ENCODE measurements around the gene ZNF148.
A peak's percentile ranks its signal among the peaks of the same experiment; 100 is the strongest.
"Not testable (repeated sequence)": the region's sequence is repeated elsewhere in the genome, so short reads cannot be mapped to it uniquely, and the experiment has no call there.

ZNF148 gene

GRCh38 chr3:125374996-125375941 is at the start of gene ZNF148:
Gene ZNF148 (minus strand): TSS chr3:125375325. CDS start chr3:125313640, 61,685 bp downstream.
- peak; percentile 79 to 81 for DNase-seq (ENCODE audit: low read depth in 2 of 2)

GRCh38 chr3:125418306-125418705 is 43.2 kb upstream of the ZNF148 start:
- no peak for DNase-seq (ENCODE audit: low read depth in 2 of 2)

- DNase-seq (ENCODE audit: low read depth in 2 of 2), result no peak
Measured at GRCh38 chr3:125416235-125416634, 41.1 kb upstream of the ZNF148 start.

GRCh38 chr3:125414669-125415068 is 39.5 kb upstream of the ZNF148 start:
- no peak for DNase-seq (ENCODE audit: low read depth in 2 of 2)

GRCh38 chr3:125410922-125411321 is 35.8 kb upstream of the ZNF148 start:
- DNase-seq (ENCODE audit: low read depth in 2 of 2), result no peak

- no peak for DNase-seq (ENCODE audit: low read depth in 2 of 2)
Measured at GRCh38 chr3:125406070-125406469, 30.9 kb upstream of the ZNF148 start.

- DNase-seq (ENCODE audit: low read depth in 2 of 2), result not testable (repeated sequence)
Measured at GRCh38 chr3:125405515-125405914, 30.4 kb upstream of the ZNF148 start.

- no peak for DNase-seq (ENCODE audit: low read depth in 2 of 2)
Measured at GRCh38 chr3:125403789-125404188, 28.7 kb upstream of the ZNF148 start.

- no peak for DNase-seq (ENCODE audit: low read depth in 2 of 2)
Measured at GRCh38 chr3:125402639-125403038, 27.5 kb upstream of the ZNF148 start.

GRCh38 chr3:125401402-125401801 is 26.3 kb upstream of the ZNF148 start:
- no peak for DNase-seq (ENCODE audit: low read depth in 2 of 2)

- DNase-seq (ENCODE audit: low read depth in 2 of 2), result no peak
Measured at GRCh38 chr3:125398952-125399351, 23.8 kb upstream of the ZNF148 start.

GRCh38 chr3:125395091-125395490 is 20.0 kb upstream of the ZNF148 start:
- no peak for DNase-seq (ENCODE audit: low read depth in 2 of 2)

GRCh38 chr3:125394406-125394805 is 19.3 kb upstream of the ZNF148 start:
- DNase-seq (ENCODE audit: low read depth in 2 of 2), result no peak

- no peak for DNase-seq (ENCODE audit: low read depth in 2 of 2)
Measured at GRCh38 chr3:125389282-125389681, 14.2 kb upstream of the ZNF148 start.

GRCh38 chr3:125388369-125388768 is 13.2 kb upstream of the ZNF148 start:
- DNase-seq (ENCODE audit: low read depth in 2 of 2), result not testable (repeated sequence)

GRCh38 chr3:125386811-125387210 is 11.7 kb upstream of the ZNF148 start:
- no peak for DNase-seq (ENCODE audit: low read depth in 2 of 2)

- DNase-seq (ENCODE audit: low read depth in 2 of 2), result no peak
Measured at GRCh38 chr3:125383744-125384143, 8.6 kb upstream of the ZNF148 start.

- no peak for DNase-seq (ENCODE audit: low read depth in 2 of 2)
Measured at GRCh38 chr3:125382298-125382697, 7.2 kb upstream of the ZNF148 start.

GRCh38 chr3:125381743-125382142 is 6.6 kb upstream of the ZNF148 start:
- DNase-seq (ENCODE audit: low read depth in 2 of 2), result no peak

GRCh38 chr3:125381314-125381713 is 6.2 kb upstream of the ZNF148 start:
- no peak for DNase-seq (ENCODE audit: low read depth in 2 of 2)

GRCh38 chr3:125379483-125379882 is 4.4 kb upstream of the ZNF148 start:
- no peak for DNase-seq (ENCODE audit: low read depth in 2 of 2)

GRCh38 chr3:125378762-125379161 is 3.6 kb upstream of the ZNF148 start:
- no peak for DNase-seq (ENCODE audit: low read depth in 2 of 2)

GRCh38 chr3:125375950-125376679 is 990 bp upstream of the ZNF148 start:
- DNase-seq (ENCODE audit: low read depth in 2 of 2), result no peak

All from stimulated activated CD8-positive, alpha-beta memory T cell treated with anti-CD3 and anti-CD28 coated beads, Interleukin-2, amount 100 ng/mL, for 1 hour (primary cell).